HG03558 (cell line): Measurements from ENCODE around the gene DIPK1A.

Source experiments
- ATAC-seq: cut with Tn5 transposase; IDR thresholded peaks from one replicate; pipeline ENCODE4 v1.9.1; 2021; ENCODE audit warnings: moderate number of reproducible peaks; ENCODE audit not compliant: unreplicated experiment; ENCODE audit errors: extremely low read depth

The DIPK1A gene

DNA sequence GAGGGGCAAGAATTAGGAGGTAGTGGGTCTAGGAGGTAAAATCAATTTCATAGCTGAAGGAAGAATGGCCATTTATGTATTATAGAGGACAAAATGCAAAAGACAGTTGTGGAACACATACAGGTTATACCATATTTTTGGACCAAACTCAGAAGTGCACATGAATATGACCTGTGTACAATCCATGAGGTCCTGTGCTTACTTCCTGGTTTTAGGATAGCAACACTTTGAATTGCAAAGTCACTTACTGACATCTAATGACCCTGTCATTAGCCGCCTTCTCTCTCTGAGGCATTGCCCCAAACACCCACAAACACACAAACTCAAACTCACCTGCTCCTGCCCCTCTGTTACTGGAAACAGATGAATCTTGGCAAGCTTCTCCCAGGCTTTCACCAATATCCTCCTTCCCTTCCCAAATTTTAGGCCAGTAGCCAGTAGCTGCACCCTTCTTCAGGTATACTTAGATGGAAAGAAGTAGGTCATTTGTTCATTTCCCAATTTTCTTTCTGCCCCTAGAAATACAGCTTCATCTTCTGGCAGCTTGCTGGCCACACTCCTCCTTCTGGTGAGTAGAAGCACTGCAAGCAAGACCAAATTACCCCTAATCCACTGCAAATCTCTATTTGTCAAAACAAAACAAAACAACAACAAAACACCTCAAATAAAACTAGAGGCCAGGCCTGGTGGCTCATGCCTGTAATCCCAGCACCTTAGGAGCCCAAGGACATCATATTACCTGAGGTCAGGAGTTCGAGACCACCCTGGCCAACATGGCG is 143.1 kb downstream of the DIPK1A start:
- ATAC-seq = no peak

DNA sequence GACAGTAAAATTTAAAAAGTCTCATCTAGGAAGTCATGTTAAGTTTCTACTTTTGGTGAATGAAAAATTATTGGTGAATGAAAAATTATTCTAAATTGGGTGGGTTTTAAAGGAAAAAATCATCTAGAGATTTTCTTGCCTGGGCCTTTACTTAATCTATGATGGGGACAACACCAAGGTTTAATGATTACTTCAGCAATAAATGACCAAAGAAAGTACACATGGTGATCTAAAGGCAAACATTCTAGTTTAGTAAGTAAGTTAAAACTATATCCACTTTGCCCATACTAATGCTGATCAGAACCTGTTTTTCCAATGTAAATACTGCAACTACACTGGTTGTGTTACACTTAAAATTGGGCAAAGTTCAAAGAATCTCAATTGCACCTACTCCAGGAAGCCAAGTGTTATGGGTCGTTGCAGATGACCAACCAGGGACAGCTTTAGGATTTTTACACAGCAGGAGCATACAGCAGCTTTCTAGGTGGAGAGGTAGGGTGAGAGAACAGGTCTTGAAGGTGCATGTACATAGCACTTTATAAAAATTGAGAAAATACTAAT is 144.0 kb downstream of the DIPK1A start:
- no peak for ATAC-seq

DNA sequence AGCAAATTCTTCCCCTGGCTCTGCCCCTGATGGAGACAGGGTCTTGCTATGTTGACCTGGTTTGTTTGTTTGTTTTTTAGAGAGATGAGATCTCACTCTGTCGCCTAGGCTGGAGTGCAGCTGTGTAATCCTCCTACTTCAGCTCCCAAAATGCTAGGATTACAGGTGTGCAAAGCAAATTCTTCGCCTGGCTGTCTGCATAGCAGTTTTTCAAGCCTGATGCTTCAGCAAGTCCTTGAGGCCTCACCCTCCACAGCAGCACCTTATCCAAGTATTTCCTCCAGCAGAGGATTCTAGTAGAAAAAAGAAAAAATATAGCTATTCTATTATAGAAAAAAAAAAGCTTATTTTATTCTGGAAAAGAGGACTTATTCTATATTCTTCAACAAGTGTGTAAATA is 144.5 kb downstream of the DIPK1A start:
- ATAC-seq = no peak

DNA sequence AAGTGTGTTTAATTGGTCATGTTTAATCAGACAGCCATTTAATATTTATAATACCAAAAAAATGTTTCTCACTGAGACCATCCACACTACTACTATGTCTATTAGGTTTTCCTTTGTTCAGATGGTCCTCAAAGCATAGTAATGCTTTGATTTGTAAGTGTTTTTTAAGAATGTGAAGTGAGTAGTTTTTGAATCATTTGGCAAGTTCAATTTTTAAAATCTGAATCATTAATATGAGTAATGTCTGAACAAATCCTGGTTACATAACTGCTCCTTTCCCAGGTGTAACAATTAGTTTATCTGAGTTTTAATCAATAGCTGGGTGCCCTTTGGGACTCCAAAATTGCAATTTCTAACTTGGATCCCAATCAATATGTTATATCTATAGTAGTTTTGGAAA is 152.9 kb downstream of the DIPK1A start:
- ATAC-seq = no peak

DNA sequence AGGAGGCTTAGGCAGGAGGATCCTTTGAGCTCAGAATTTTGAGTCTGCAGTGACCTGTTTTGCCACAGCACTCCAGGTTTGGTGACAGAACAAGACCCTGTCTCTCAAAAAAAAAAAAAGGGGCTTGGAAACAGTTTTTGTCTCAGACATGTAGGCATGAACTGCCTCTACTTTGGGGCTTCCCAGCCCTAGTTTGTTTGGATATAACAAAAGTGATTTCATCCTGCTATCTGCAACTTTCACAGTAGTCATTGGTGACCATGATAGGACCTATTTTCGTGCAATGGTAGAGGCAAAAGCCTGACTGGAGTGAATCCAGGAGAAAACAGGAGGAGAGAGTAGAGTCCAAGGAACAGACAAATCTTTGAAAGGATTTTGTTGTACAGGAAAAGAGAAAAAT is 156.0 kb downstream of the DIPK1A start:
- ATAC-seq = no peak

DNA sequence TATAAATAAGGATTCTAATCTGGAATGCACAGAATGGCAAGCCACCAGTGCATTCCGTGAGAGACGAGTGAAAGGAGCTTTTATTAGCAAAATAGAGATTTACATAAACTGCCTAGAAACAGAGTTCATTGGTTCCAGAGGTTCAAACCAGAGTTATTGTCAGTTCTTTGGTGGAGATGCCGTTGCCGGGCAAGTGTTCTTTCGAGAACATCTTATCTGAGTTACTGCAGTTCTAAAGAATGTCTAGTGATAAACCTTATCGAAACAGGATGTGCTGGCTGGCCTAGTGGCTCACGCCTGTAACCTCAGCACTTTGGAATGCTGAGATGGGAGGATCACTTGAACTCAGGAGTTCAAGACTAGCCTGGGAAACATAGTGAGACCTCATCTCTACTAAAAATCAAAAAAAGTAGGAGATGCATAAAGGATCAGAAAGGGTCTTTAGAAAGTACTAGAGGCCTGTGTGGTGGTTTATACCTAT is 156.5 kb downstream of the DIPK1A start:
- no peak for ATAC-seq

DNA sequence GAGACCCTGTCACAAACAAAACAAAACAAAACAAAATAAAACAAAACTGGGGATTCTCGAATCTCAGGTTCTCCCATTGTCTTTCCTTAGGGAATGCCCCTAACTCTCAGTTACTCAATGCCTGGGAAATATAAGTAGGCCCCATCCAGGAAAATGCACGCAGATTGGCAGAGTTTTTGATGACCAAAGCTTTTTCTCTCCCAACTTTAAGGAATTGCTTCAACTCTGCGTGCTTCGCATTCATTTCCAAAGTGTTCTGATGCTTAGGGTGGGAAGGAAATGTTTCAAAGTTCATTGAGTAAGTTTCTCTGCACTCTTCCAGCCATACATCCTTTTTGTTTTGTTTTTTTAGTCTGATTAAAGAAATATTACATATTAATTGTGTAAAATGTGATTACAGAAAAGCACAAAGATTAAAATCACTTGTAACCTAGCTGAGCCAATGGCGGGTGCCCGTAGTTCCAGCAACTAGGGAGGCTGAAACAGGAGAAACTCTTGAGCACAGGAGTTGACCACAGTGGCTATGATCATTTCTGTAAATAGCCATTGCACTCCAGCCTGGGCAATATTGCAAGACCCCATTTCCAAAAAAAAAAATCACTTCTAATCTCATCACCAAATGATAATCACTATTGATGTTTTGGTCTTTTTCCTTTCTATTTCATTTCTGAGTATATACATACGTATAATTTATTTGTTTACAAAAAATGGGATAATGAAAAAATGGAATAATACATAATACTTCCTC is 157.9 kb downstream of the DIPK1A start:
- no peak for ATAC-seq

DNA sequence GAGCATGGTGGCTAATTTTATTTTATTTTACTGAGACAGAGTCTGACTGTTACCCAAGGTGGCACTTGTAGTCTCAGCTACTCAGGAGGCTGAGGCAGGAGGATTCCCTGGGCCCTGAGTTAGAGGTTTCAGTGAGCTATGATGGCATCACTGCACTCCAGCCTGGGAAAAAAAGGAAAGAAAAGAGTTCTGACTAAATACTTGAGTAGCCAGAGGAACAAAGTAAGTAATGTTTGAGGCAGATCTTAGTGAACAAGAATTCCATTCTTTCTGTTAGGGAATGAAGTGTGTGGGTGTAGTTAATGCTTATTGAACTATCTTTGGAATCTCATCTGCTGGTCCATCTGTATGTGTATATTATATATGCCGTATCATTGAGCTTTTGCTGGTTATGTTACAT is 163.3 kb downstream of the DIPK1A start:
- no peak for ATAC-seq

DNA sequence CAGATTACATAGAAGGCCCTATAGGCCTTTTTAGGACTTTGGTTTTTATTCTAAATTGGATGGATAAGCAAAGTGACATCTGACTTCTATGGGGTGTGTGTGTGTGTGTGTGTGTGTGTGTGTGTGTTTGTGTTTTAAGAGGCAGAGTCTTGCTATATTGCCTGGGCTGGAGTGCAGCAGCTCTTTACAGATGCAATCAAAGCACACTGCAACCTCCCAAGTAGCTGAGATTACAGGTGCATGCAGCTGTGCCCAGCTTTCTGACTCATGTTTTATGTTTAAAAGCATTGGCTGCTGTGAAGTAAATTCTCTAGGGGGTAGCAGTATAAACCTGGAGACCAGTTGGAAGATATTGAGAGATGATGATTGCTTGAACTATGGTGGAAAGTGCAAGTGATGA is 164.0 kb downstream of the DIPK1A start:
- no peak for ATAC-seq

DNA sequence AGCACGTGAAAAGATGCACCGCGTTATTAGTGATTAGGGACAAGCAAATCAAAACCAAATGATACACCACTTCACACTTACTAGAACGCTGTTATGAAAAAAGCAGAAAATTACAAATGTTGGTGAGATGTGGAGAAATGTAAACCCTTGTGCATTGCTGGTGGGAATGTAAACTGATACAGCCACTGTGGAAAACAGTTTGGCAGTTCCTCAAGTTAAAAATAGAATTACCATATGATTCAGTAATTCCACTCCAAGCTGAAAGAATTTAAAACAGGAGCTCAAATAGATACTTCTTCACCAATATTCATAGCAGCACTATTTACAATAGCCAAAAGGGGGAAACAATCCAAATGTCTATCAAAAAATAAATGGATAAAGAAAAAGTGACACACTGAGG is 166.1 kb downstream of the DIPK1A start:
- no peak for ATAC-seq

DNA sequence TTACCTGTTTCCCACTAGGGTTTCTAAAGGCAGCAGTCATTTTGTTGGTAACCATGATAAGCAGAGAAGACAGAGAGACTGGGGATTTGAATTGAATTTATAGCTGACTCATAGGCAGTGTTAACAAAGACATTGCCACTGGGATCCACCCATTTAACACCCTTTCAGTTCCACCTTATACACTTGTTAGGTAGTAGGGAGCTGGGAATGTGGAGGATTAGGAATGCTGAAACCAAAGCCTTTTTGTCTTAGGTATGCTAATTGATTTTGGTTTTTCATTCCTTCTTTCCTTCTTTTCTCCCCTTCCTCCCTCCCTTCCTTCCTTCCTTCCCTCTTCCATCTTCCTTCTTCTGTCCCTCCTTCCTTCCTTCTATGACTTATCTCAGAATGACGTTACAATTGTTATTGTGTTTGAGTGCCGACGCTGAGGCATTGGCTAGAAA is 168.9 kb downstream of the DIPK1A start:
- ATAC-seq = no peak
